Sigmoid colon (tissue), 3 donors: ENCODE results near the gene GOLGA7B.

ENCODE experiments used
- CTCF ChIP-seq, 4 experiments: fragments of 450-650 bp in 3 of 4; fragments of 200-600 bp in 1 of 4; IDR thresholded peaks; one replicate each; pipeline ENCODE4 v1.5.1; 2016 to 2019; ENCODE audit warnings: antibody characterized with exemption in 4 of 4, mild to moderate bottlenecking in 3 of 4, moderate library complexity in 2 of 4
- POLR2A ChIP-seq, 2 donors: fragments of 450-650 bp; IDR thresholded peaks; one replicate each; pipeline ENCODE4 v1.6.1; 2016; ENCODE audit warnings: antibody characterized with exemption in 2 of 2, mild to moderate bottlenecking in 2 of 2, moderate library complexity in 2 of 2

DNA sequence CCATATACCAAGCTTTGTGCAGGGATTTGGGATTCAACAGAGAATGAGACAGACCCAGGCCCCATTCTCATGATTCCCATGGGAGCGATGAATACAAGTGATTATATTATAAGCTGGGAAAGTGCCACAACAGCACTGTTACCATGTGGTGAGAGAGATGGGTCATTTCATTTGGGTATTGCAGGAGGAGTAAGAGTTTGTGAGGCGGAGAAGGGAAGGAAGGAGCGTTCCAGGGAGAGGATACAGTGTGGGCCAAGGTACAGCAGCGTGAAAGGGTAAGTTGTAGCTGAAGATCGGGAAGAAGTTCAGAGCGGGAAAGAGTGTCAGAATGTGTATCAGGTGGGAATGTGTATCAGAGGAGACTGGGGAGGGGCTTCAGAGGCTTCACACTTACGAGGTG is 38.5 kb downstream of the GOLGA7B start:
- TF ChIP-seq POLR2A (IDR thresholded peaks at IDR 0.05) (no peak), CTCF (IDR thresholded peaks at IDR 0.05) (no peak)
